SK-N-MC (cell line): Measurements from ENCODE around the gene H6PD.

Source experiments
- EZH2 ChIP-seq: fragments of 200-600 bp; sonication (generic); IDR thresholded peaks from one replicate; pipeline ENCODE4 v1.6.1; 2017; ENCODE audit warnings: antibody characterized with exemption
- FOXP2 ChIP-seq: optimal IDR thresholded peaks from 2 replicates; pipeline ENCODE3; 2011; ENCODE audit warnings: mild to moderate bottlenecking, moderate library complexity; ENCODE audit not compliant: insufficient read depth; ENCODE audit errors: extremely low read length, control extremely low read depth
- POLR2AphosphoS5 ChIP-seq: IDR thresholded peaks from 2 replicates; pipeline ENCODE4 v1.6.1; 2012; ENCODE audit warnings: mild to moderate bottlenecking, low read depth, low read length, borderline replicate concordance

DNA sequence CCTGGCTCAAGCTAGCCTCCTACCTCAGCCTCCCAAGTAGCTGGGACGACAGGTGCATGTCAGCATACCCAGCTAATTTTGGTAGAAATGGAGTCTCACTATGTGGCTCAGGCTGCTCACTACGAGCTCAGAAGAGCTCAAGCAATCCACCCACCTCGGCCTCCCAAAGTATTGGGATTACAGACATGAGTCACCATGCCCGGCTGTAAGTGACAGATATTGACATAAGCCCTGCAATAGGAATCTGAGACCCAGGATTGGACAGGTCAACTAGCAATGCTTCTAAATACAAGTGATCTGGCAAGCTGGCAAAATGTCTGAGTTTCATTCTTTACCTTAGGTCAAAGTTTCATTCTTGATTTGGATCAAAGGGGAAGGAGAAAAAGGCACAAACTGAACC, 40.5 kb upstream of the H6PD start:
- TF ChIP-seq POLR2AphosphoS5, result no peak
- TF ChIP-seq EZH2, result no peak
- no peak for TF ChIP-seq FOXP2
